Neural progenitor cell (in vitro differentiated cells): ENCODE results near the gene BIRC6. TPM values are rescaled to one million over a fixed set of nuclear protein-coding genes. Genes with fewer than 3 reads are reported as not detected.

Experiments
- DNase-seq: peaks from one replicate; pipeline ENCODE4 v3.0.0-alpha.2; 2016; ENCODE audit warnings: low spot score
- H2AFZ ChIP-seq: fragments of 200-600 bp; sonication (generic); replicated peaks from 2 replicates; pipeline ENCODE4 v1.6.1; 2016; ENCODE audit warnings: antibody characterized with exemption
- H3F3A ChIP-seq: fragments of 200-600 bp; sonication (generic); 2 replicates; pipeline ENCODE4 v1.6.1; 2016; ENCODE audit warnings: antibody characterized with exemption, low read depth
- H3K27ac ChIP-seq: fragments of 200-600 bp; sonication (generic); 2 replicates; pipeline ENCODE4 v1.5.1; 2016; ENCODE audit warnings: mild to moderate bottlenecking
- H3K27me3 ChIP-seq: fragments of 200-600 bp; sonication (generic); 2 replicates; pipeline ENCODE4 v1.6.1; 2016; ENCODE audit warnings: mild to moderate bottlenecking, moderate library complexity
- H3K36me3 ChIP-seq: fragments of 200-600 bp; sonication (generic); 2 replicates; pipeline ENCODE4 v1.5.1; 2016
- H3K4me1 ChIP-seq: fragments of 200-600 bp; sonication (generic); 2 replicates; pipeline ENCODE4 v1.6.1; 2016; ENCODE audit warnings: mixed run types
- H3K4me2 ChIP-seq: fragments of 200-600 bp; sonication (generic); 2 replicates; pipeline ENCODE4 v1.6.1; 2016
- H3K4me3 ChIP-seq: fragments of 200-600 bp; sonication (generic); 2 replicates; pipeline ENCODE4 v1.5.1; 2016
- H3K79me2 ChIP-seq: fragments of 200-600 bp; sonication (generic); 2 replicates; pipeline ENCODE4 v1.6.1; 2016; ENCODE audit warnings: low read depth
- H3K9ac ChIP-seq: fragments of 200-600 bp; sonication (generic); 2 replicates; pipeline ENCODE4 v1.6.1; 2016
- H3K9me3 ChIP-seq: fragments of 200-600 bp; sonication (generic); 2 replicates; pipeline ENCODE4 v1.5.1; 2016; ENCODE audit warnings: low read depth
- H4K20me1 ChIP-seq: fragments of 200-600 bp; sonication (generic); 2 replicates; pipeline ENCODE4 v1.6.1; 2016; ENCODE audit warnings: low read depth
- H3K27ac Mint-ChIP-seq: 3 replicates; pipeline ENCODE4 v1.8.0; 2021; ENCODE audit warnings: mixed read lengths
- H3K27me3 Mint-ChIP-seq: 2 replicates; pipeline ENCODE4 v1.8.0; 2022; ENCODE audit warnings: low read depth, mild to moderate bottlenecking, inconsistent platforms, moderate library complexity, mixed read lengths; ENCODE audit not compliant: insufficient read depth
- H3K36me3 Mint-ChIP-seq: 3 replicates; pipeline ENCODE4 v1.8.0; 2021; ENCODE audit warnings: mixed read lengths
- H3K4me1 Mint-ChIP-seq: 3 replicates; pipeline ENCODE4 v1.8.0; 2021; ENCODE audit warnings: mixed read lengths
- H3K4me3 Mint-ChIP-seq: 3 replicates; pipeline ENCODE4 v1.8.0; 2021; ENCODE audit warnings: mild to moderate bottlenecking, moderate library complexity, mixed read lengths
- H3K9me3 Mint-ChIP-seq: 3 replicates; pipeline ENCODE4 v1.8.0; 2020; ENCODE audit warnings: mixed read lengths
- CTCF ChIP-seq: fragments of 200-600 bp; sonication (generic); IDR thresholded peaks from 2 replicates; pipeline ENCODE4 v1.5.1; 2017; ENCODE audit warnings: antibody characterized with exemption, mild to moderate bottlenecking
- EZH2 ChIP-seq: fragments of 200-600 bp; sonication (generic); IDR thresholded peaks from 2 replicates; pipeline ENCODE4 v1.6.1; 2017; ENCODE audit warnings: antibody characterized with exemption, mild to moderate bottlenecking, moderate library complexity
- EZH2phosphoT487 ChIP-seq: fragments of 200-600 bp; sonication (generic); IDR thresholded peaks from 2 replicates; pipeline ENCODE4 v1.6.1; 2017; ENCODE audit warnings: antibody characterized with exemption
- total RNA-seq: library from RNA; depleted of rRNA; stranded (reverse); fragments of >200 nt; gene quantifications from 2 replicates; pipeline ENCODE4 v1.2.3, GENCODE V29; 2015; ENCODE audit warnings: low replicate concordance

Gene BIRC6
- total RNA-seq, 1 donor from 2014 or later, result 105 TPM

GRCh38 chr2:32641180-32641579 lies 284.4 kb downstream of the BIRC6 start:
- H3K79me2 ChIP-seq, result no peaks in the 10 kb centered on the region
- no peak overlapping the region for H3K27ac ChIP-seq
- no peaks in the 10 kb centered on the region for H3K4me1 ChIP-seq
- H3K27me3 ChIP-seq, result no peaks in the 10 kb centered on the region
- no peaks in the 10 kb centered on the region for H4K20me1 ChIP-seq
- DNase-seq, result no peak
- no peaks in the 10 kb centered on the region for H3F3A ChIP-seq
- H3K4me3 ChIP-seq, result no peak overlapping the region
- Mint-ChIP-seq H3K36me3 (no peaks in the 10 kb centered on the region), H3K9me3 (no peaks in the 10 kb centered on the region), H3K27me3 (no peaks in the 10 kb centered on the region), H3K4me1 (no peaks in the 10 kb centered on the region), H3K27ac (no peak overlapping the region), H3K4me3 (no peak overlapping the region)
- TF ChIP-seq CTCF, result no peak
- TF ChIP-seq EZH2phosphoT487, result no peak
- no peak for TF ChIP-seq EZH2
- no peak overlapping the region for H2AFZ ChIP-seq
- no peak overlapping the region for H3K9ac ChIP-seq
- no peaks in the 10 kb centered on the region for H3K36me3 ChIP-seq
- H3K9me3 ChIP-seq, result no peaks in the 10 kb centered on the region
- H3K4me2 ChIP-seq, result no peak overlapping the region

- Histone ChIP-seq H3F3A (no peaks in the 10 kb centered on the region), H3K79me2 (no peaks in the 10 kb centered on the region), H2AFZ (no peak overlapping the region), H3K27ac (no peak overlapping the region), H3K9me3 (no peaks in the 10 kb centered on the region), H4K20me1 (no peaks in the 10 kb centered on the region), H3K4me3 (no peak overlapping the region), H3K27me3 (no peaks in the 10 kb centered on the region), H3K4me1 (no peaks in the 10 kb centered on the region), H3K9ac (no peak overlapping the region), H3K36me3 (no peaks in the 10 kb centered on the region), H3K4me2 (no peak overlapping the region)
- peaks cover 6% of the 10 kb centered on the region for H3K36me3 Mint-ChIP-seq
- H3K4me1 Mint-ChIP-seq, result no peaks in the 10 kb centered on the region
- no peak overlapping the region for H3K27ac Mint-ChIP-seq
- TF ChIP-seq EZH2phosphoT487, result no peak
- no peak for TF ChIP-seq CTCF
- no peak for TF ChIP-seq EZH2
- H3K9me3 Mint-ChIP-seq, result no peaks in the 10 kb centered on the region
- H3K27me3 Mint-ChIP-seq, result peaks cover 2% of the 10 kb centered on the region
- no peak overlapping the region for H3K4me3 Mint-ChIP-seq
- DNase-seq, result no peak
Observed at GRCh38 chr2:32647180-32647651, 290.4 kb downstream of the BIRC6 start.

GRCh38 chr2:32652555-32653209 lies 295.9 kb downstream of the BIRC6 start:
- Histone ChIP-seq H3K4me1 (no peaks in the 10 kb centered on the region), H4K20me1 (no peaks in the 10 kb centered on the region), H3K36me3 (no peaks in the 10 kb centered on the region), H3K27ac (no peak overlapping the region), H3K4me3 (no peak overlapping the region), H3K9ac (no peak overlapping the region), H3K27me3 (no peaks in the 10 kb centered on the region), H3K79me2 (no peaks in the 10 kb centered on the region), H3F3A (no peaks in the 10 kb centered on the region), H2AFZ (no peak overlapping the region), H3K4me2 (no peak overlapping the region), H3K9me3 (no peaks in the 10 kb centered on the region)
- no peak for DNase-seq
- H3K27me3 Mint-ChIP-seq, result peaks cover 2% of the 10 kb centered on the region
- no peaks in the 10 kb centered on the region for H3K4me1 Mint-ChIP-seq
- no peak overlapping the region for H3K4me3 Mint-ChIP-seq
- TF ChIP-seq EZH2, result no peak
- TF ChIP-seq CTCF, result no peak
- no peak for TF ChIP-seq EZH2phosphoT487
- H3K27ac Mint-ChIP-seq, result no peak overlapping the region
- no peaks in the 10 kb centered on the region for H3K9me3 Mint-ChIP-seq
- H3K36me3 Mint-ChIP-seq, result peaks cover 6% of the 10 kb centered on the region
